ENCODE measurements around the gene NEURL1B.

The NEURL1B gene

GRCh38 chr5:172718527-172719114 lies 77.6 kb downstream of the NEURL1B start:
- Histone ChIP-seq H3K27ac (no peak overlapping the region), H3K4me2 (ENCODE audit: low read length) (no peak overlapping the region), H3K79me2 (no peaks in the 10 kb centered on the region), H3K27me3 (ENCODE audit: control insufficient read depth, insufficient read depth, low read length) (no peaks in the 10 kb centered on the region), H3K4me1 (peaks cover 15% of the 10 kb centered on the region), H2AFZ (no peak overlapping the region), H3K9me3 (ENCODE audit: control insufficient read depth, low read length) (no peaks in the 10 kb centered on the region), H3K36me3 (ENCODE audit: control insufficient read depth, insufficient read depth, low read length) (no peaks in the 10 kb centered on the region), H3K4me3 (ENCODE audit: low read depth, low read length) (no peak overlapping the region), H3K9ac (no peak overlapping the region)
- TF ChIP-seq, protein P1, sequence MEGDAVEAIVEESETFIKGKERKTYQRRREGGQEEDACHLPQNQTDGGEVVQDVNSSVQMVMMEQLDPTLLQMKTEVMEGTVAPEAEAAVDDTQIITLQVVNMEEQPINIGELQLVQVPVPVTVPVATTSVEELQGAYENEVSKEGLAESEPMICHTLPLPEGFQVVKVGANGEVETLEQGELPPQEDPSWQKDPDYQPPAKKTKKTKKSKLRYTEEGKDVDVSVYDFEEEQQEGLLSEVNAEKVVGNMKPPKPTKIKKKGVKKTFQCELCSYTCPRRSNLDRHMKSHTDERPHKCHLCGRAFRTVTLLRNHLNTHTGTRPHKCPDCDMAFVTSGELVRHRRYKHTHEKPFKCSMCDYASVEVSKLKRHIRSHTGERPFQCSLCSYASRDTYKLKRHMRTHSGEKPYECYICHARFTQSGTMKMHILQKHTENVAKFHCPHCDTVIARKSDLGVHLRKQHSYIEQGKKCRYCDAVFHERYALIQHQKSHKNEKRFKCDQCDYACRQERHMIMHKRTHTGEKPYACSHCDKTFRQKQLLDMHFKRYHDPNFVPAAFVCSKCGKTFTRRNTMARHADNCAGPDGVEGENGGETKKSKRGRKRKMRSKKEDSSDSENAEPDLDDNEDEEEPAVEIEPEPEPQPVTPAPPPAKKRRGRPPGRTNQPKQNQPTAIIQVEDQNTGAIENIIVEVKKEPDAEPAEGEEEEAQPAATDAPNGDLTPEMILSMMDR (IDR thresholded peaks at IDR 0.05) = no peak

GRCh38 chr5:172719211-172719610 lies 78.1 kb downstream of the NEURL1B start:
- TF ChIP-seq, protein P1 (IDR thresholded peaks at IDR 0.05) = no peak
- H3K4me1 ChIP-seq = peaks cover 15% of the 10 kb centered on the region
- no peak overlapping the region for H3K4me2 ChIP-seq (ENCODE audit: low read length)

GRCh38 chr5:172720655-172721054 lies 79.6 kb downstream of the NEURL1B start:
- Histone ChIP-seq H3K36me3 (ENCODE audit: control insufficient read depth, insufficient read depth, low read length) (no peaks in the 10 kb centered on the region), H2AFZ (peak overlapping the region; percentile 25), H3K4me3 (ENCODE audit: low read depth, low read length) (no peak overlapping the region), H3K4me2 (ENCODE audit: low read length) (no peak overlapping the region), H3K9me3 (ENCODE audit: control insufficient read depth, low read length) (no peaks in the 10 kb centered on the region), H3K27ac (no peak overlapping the region), H3K79me2 (no peaks in the 10 kb centered on the region), H3K27me3 (ENCODE audit: control insufficient read depth, insufficient read depth, low read length) (no peaks in the 10 kb centered on the region), H3K4me1 (peaks cover 15% of the 10 kb centered on the region), H3K9ac (no peak overlapping the region)
- TF ChIP-seq, protein P1 (IDR thresholded peaks at IDR 0.05) = no peak

More at GRCh38 chr5:172719211-172719610, 78.1 kb downstream of the NEURL1B start:
- Histone ChIP-seq H3K27me3 (ENCODE audit: control insufficient read depth, insufficient read depth, low read length) (no peaks in the 10 kb centered on the region), H3K9me3 (ENCODE audit: control insufficient read depth, low read length) (no peaks in the 10 kb centered on the region), H3K9ac (no peak overlapping the region), H2AFZ (no peak overlapping the region), H3K36me3 (ENCODE audit: control insufficient read depth, insufficient read depth, low read length) (no peaks in the 10 kb centered on the region), H3K79me2 (no peaks in the 10 kb centered on the region), H3K27ac (no peak overlapping the region), H3K4me3 (ENCODE audit: low read depth, low read length) (no peak overlapping the region)

GRCh38 chr5:172721455-172722326 lies 80.6 kb downstream of the NEURL1B start:
- no peak overlapping the region for H3K9ac ChIP-seq
- TF ChIP-seq, protein P1 (IDR thresholded peaks at IDR 0.05) = no peak
- H3K79me2 ChIP-seq = no peaks in the 10 kb centered on the region
- peaks cover 15% of the 10 kb centered on the region for H3K4me1 ChIP-seq
- H3K4me3 ChIP-seq (ENCODE audit: low read depth, low read length) = peak overlapping the region; percentile 41
- no peaks in the 10 kb centered on the region for H3K36me3 ChIP-seq (ENCODE audit: control insufficient read depth, insufficient read depth, low read length)
- no peaks in the 10 kb centered on the region for H3K27me3 ChIP-seq (ENCODE audit: control insufficient read depth, insufficient read depth, low read length)
- no peaks in the 10 kb centered on the region for H3K9me3 ChIP-seq (ENCODE audit: control insufficient read depth, low read length)
- peak overlapping the region; percentile 45 for H2AFZ ChIP-seq
- peak overlapping the region; percentile 60 for H3K27ac ChIP-seq
- peak overlapping the region; percentile 64 for H3K4me2 ChIP-seq (ENCODE audit: low read length)
